Vagina (tissue), 2 donors: ENCODE data around the gene DHRS7. TPM values are rescaled to one million over a fixed set of nuclear protein-coding genes. Genes with fewer than 3 reads are reported as not detected.

Source experiments
- DNase-seq, 2 donors: peaks; one replicate each; pipeline ENCODE4 v3.0.0-alpha.2; 2017; ENCODE audit errors: extremely low spot score in 2 of 2
- H3K27ac ChIP-seq: fragments of 200-600 bp; sonication (generic); one replicate; pipeline ENCODE4 v1.5.1; 2019
- H3K27me3 ChIP-seq: fragments of 200-600 bp; sonication (generic); one replicate; pipeline ENCODE4 v1.5.1; 2019
- H3K36me3 ChIP-seq, 2 donors: fragments of 200-600 bp; sonication (generic); one replicate each; pipeline ENCODE4 v1.5.1; 2017 to 2019
- H3K4me1 ChIP-seq: fragments of 200-600 bp; sonication (generic); one replicate; pipeline ENCODE4 v1.5.1; 2019
- H3K4me3 ChIP-seq, 2 donors: fragments of 200-600 bp; sonication (generic); 1 replicate in 1 of 2; 2 replicates in 1 of 2; pipeline ENCODE4 v1.5.1; 2016 to 2019
- H3K9me3 ChIP-seq: fragments of 200-600 bp; sonication (generic); one replicate; pipeline ENCODE4 v1.5.1; 2019
- POLR2A ChIP-seq, 2 donors: fragments of 450-650 bp; IDR thresholded peaks; one replicate each; pipeline ENCODE4 v1.6.1; 2017; ENCODE audit warnings: antibody characterized with exemption in 2 of 2, mild to moderate bottlenecking in 2 of 2, moderate library complexity in 2 of 2
- POLR2AphosphoS5 ChIP-seq, 2 donors: sonication (generic); formaldehyde crosslinking; IDR thresholded peaks; one replicate each; pipeline ENCODE4 v1.9.0; 2017; ENCODE audit warnings: antibody characterized with exemption in 2 of 2, mild to moderate bottlenecking in 2 of 2, low read depth in 1 of 2; ENCODE audit not compliant: insufficient read depth in 1 of 2
- intact Hi-C: fragments of 100-400 bp; cut with DNase I; formaldehyde crosslinking; loops from one replicate; pipeline ENCODE4 v1.15.1; 2023
- total RNA-seq: library from RNA; depleted of rRNA; stranded (reverse); fragments of >200 nt; gene quantifications from one replicate; pipeline ENCODE4 v1.2.3, GENCODE V29; 2016
- TF ChIP-seq, protein P1 (sequence below), 3 experiments: fragments of 450-650 bp in 2 of 3; fragments of 200-600 bp in 1 of 3; sonication (generic) in 1 of 3; IDR thresholded peaks; one replicate each; pipeline ENCODE4 v1.5.1; 2017 to 2019; ENCODE audit warnings: antibody characterized with exemption in 3 of 3, mild to moderate bottlenecking in 2 of 3, moderate library complexity in 2 of 3

Gene DHRS7
- total RNA-seq, 1 donor from 2014 or later = 43.0 TPM

- TF ChIP-seq POLR2A (IDR thresholded peaks at IDR 0.05) (no peak), POLR2AphosphoS5 (IDR thresholded peaks at IDR 0.05; ENCODE audit: insufficient read depth in 1 of 2, low read depth in 1 of 2) (no peak)
- TF ChIP-seq, protein P1, sequence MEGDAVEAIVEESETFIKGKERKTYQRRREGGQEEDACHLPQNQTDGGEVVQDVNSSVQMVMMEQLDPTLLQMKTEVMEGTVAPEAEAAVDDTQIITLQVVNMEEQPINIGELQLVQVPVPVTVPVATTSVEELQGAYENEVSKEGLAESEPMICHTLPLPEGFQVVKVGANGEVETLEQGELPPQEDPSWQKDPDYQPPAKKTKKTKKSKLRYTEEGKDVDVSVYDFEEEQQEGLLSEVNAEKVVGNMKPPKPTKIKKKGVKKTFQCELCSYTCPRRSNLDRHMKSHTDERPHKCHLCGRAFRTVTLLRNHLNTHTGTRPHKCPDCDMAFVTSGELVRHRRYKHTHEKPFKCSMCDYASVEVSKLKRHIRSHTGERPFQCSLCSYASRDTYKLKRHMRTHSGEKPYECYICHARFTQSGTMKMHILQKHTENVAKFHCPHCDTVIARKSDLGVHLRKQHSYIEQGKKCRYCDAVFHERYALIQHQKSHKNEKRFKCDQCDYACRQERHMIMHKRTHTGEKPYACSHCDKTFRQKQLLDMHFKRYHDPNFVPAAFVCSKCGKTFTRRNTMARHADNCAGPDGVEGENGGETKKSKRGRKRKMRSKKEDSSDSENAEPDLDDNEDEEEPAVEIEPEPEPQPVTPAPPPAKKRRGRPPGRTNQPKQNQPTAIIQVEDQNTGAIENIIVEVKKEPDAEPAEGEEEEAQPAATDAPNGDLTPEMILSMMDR (IDR thresholded peaks at IDR 0.05) = no peak
- DNase-seq = no peak
- no peak overlapping the region for H3K27ac ChIP-seq
- peaks cover 0 to 11% of the 10 kb centered on the region in 2 donors for H3K36me3 ChIP-seq
- H3K4me1 ChIP-seq = peaks cover 18% of the 10 kb centered on the region
- H3K4me3 ChIP-seq = no peak overlapping the region
- no peaks in the 10 kb centered on the region for H3K9me3 ChIP-seq
- intact Hi-C loops = no loop called here
- H3K27me3 ChIP-seq = no peaks in the 10 kb centered on the region
These were observed 10.5 kb downstream of the DHRS7 start for GRCh38 chr14:60154671-60155070.

GRCh38 chr14:60153991-60154390, 11.2 kb downstream of the DHRS7 start:
- Histone ChIP-seq H3K27ac (no peak overlapping the region), H3K36me3 (peaks cover 0 to 11% of the 10 kb centered on the region in 2 donors), H3K9me3 (no peaks in the 10 kb centered on the region), H3K4me1 (peaks cover 18% of the 10 kb centered on the region), H3K4me3 (no peak overlapping the region), H3K27me3 (no peaks in the 10 kb centered on the region)
- no peak for DNase-seq
- intact Hi-C loops = no loop called here
- TF ChIP-seq POLR2AphosphoS5 (IDR thresholded peaks at IDR 0.05; ENCODE audit: insufficient read depth in 1 of 2, low read depth in 1 of 2) (no peak), POLR2A (IDR thresholded peaks at IDR 0.05) (no peak)
- TF ChIP-seq, protein P1 (IDR thresholded peaks at IDR 0.05) = no peak

DNA sequence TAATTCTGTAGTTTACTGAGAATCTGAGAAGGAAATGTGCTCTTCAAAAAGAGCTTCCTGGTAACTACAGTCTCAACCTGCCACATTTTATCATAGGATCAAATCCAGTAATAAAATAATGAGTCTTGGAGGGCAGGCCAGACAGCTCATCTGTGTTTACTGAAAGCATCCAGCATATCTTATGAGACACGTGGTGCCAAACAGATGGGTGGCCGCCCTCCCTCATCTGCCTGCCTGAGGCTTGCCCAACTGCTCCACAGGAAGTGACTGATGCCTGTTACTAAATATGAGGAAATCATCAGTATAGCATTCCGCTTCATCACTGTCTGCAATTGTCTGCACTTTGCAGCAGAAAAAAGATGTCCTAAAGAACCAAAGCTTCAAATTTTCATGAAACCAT, 13.5 kb downstream of the DHRS7 start:
- Histone ChIP-seq H3K4me1 (peaks cover 18% of the 10 kb centered on the region), H3K4me3 (no peak overlapping the region), H3K27ac (peak overlapping the region; percentile 45), H3K36me3 (peaks cover 0 to 13% of the 10 kb centered on the region in 2 donors), H3K27me3 (no peaks in the 10 kb centered on the region), H3K9me3 (no peaks in the 10 kb centered on the region)
- TF ChIP-seq POLR2AphosphoS5 (IDR thresholded peaks at IDR 0.05; ENCODE audit: insufficient read depth in 1 of 2, low read depth in 1 of 2) = peak in 1 of 2 donors; percentile 63
- no peak for TF ChIP-seq POLR2A (IDR thresholded peaks at IDR 0.05)
- DNase-seq = no peak
- intact Hi-C loops = no loop called here

DNA sequence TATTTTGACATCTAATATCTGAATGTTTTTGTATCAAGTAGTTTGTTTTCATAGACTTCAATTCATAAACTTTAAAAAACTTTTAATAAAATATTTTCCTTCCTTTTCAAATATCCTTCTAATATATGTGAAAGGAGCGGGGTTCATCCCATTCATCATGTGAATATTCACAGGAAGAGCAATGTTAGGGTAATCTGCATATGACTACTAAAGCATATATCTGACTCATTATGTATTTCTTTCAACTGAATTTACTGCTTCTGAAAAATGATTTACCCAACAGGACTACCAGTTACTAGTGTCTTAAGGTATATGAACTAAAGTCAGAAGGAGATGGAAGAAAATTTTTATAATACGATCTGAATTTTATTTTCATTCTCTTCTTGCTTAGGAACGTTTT, 30.5 kb downstream of the DHRS7 start:
- H3K4me3 ChIP-seq = no peak overlapping the region
- DNase-seq = no peak
- H3K4me1 ChIP-seq = no peaks in the 10 kb centered on the region
- H3K9me3 ChIP-seq = no peaks in the 10 kb centered on the region
- no peaks in the 10 kb centered on the region for H3K27me3 ChIP-seq
- TF ChIP-seq, protein P1 (IDR thresholded peaks at IDR 0.05) = no peak
- no peak for TF ChIP-seq POLR2AphosphoS5 (IDR thresholded peaks at IDR 0.05; ENCODE audit: insufficient read depth in 1 of 2, low read depth in 1 of 2)
- no peak for TF ChIP-seq POLR2A (IDR thresholded peaks at IDR 0.05)
- H3K36me3 ChIP-seq = no peaks in the 10 kb centered on the region
- intact Hi-C loops = no loop called here
- no peak overlapping the region for H3K27ac ChIP-seq

DNA sequence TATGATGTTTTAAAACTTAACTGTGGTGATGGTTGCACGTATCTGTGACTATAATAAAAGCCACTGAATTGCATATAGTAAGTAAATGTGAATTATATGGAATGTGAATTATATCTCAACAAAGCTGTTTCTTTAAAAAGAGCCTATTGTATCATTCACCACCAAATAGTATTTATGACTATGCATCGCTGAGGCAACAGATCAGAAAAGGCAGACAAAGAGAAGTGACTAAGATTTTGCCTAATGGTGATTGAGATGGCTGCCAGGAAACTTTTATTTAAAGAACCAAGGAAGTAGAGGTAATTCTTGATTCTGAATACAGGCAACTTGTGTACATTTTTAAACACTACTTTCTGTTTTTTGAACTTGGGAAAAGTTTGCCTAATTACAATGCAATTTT, 31.7 kb downstream of the DHRS7 start:
- no peaks in the 10 kb centered on the region for H3K4me1 ChIP-seq
- H3K4me3 ChIP-seq = no peak overlapping the region
- no peak for DNase-seq
- no peak overlapping the region for H3K27ac ChIP-seq
- intact Hi-C loops = no loop called here
- TF ChIP-seq POLR2AphosphoS5 (IDR thresholded peaks at IDR 0.05; ENCODE audit: insufficient read depth in 1 of 2, low read depth in 1 of 2) = no peak
- TF ChIP-seq, protein P1 (IDR thresholded peaks at IDR 0.05) = no peak
- TF ChIP-seq POLR2A (IDR thresholded peaks at IDR 0.05) = no peak
- H3K9me3 ChIP-seq = no peaks in the 10 kb centered on the region
- H3K36me3 ChIP-seq = no peaks in the 10 kb centered on the region
- no peaks in the 10 kb centered on the region for H3K27me3 ChIP-seq
